Measurements from ENCODE around the gene CHM.
"Not testable (repeated sequence)": the region's sequence is repeated elsewhere in the genome, so short reads cannot be mapped to it uniquely, and the experiment has no call there.

CHM gene

GRCh38 chrX:86012188-86012587 is 35.2 kb downstream of the CHM start:
- TF ChIP-seq Cebpa-rat (IDR thresholded peaks at IDR 0.05), result no peak

GRCh38 chrX:86009803-86010202 is 37.6 kb downstream of the CHM start:
- Histone ChIP-seq H3K27me3 (peaks cover 0 to 45% (median 31%) of the 10 kb centered on the region in 11 experiments; a peak in 18 of 22 replicates), H3K9me3 (replicated peaks in 1 of 11) (peaks cover 0 to 26% (median 14%) of the 10 kb centered on the region in 11 experiments; a peak in 15 of 22 replicates), H4K20me1 (peaks cover 0 to 19% (median 0%) of the 10 kb centered on the region in 11 experiments; a peak in 1 of 22 replicates)
- H3K36me3 ChIP-seq, H3K27ac ChIP-seq, H3K4me2 ChIP-seq, H3K9ac ChIP-seq, H3K4me3 ChIP-seq, H3K4me1 ChIP-seq: not testable (repeated sequence)

More at GRCh38 chrX:86012188-86012587, 35.2 kb downstream of the CHM start:
- no peak overlapping the region for H3K4me3 ChIP-seq
- H3K9me3 ChIP-seq (replicated peaks in 1 of 11), result peaks cover 8 to 46% (median 24%) of the 10 kb centered on the region in 11 experiments; a peak in 20 of 22 replicates
- peaks cover 0 to 14% (median 0%) of the 10 kb centered on the region in 11 experiments; a peak in 1 of 22 replicates for H4K20me1 ChIP-seq
- peaks cover 0 to 8% (median 0%) of the 10 kb centered on the region in 10 experiments; a peak in 1 of 20 replicates for H3K4me1 ChIP-seq
- H3K36me3 ChIP-seq, result peaks cover 0 to 15% (median 6%) of the 10 kb centered on the region in 11 experiments; a peak in 11 of 22 replicates
- H3K4me2 ChIP-seq, result no peak overlapping the region
- no peak overlapping the region for H3K9ac ChIP-seq
- H3K27ac ChIP-seq, result no peak overlapping the region
- peaks cover 2 to 59% (median 41%) of the 10 kb centered on the region in 11 experiments; a peak in 18 of 22 replicates for H3K27me3 ChIP-seq

- H3K4me3 ChIP-seq, H3K4me2 ChIP-seq, H3K9ac ChIP-seq, H3K36me3 ChIP-seq, H3K27ac ChIP-seq: not testable (repeated sequence)
- H3K9me3 ChIP-seq (replicated peaks in 1 of 11), result peaks cover 0 to 26% (median 14%) of the 10 kb centered on the region in 11 experiments; a peak in 15 of 22 replicates
- peaks cover 0 to 19% (median 0%) of the 10 kb centered on the region in 11 experiments; a peak in 3 of 22 replicates for H4K20me1 ChIP-seq
- peaks cover 0 to 10% (median 1%) of the 10 kb centered on the region in 10 experiments; a peak in 10 of 20 replicates for H3K4me1 ChIP-seq
- H3K27me3 ChIP-seq, result peaks cover 6 to 38% (median 27%) of the 10 kb centered on the region in 11 experiments; a peak in 18 of 22 replicates
Measured at GRCh38 chrX:86007891-86008290, 39.5 kb downstream of the CHM start.

- Histone ChIP-seq H3K9ac (no peak overlapping the region), H3K9me3 (replicated peaks in 1 of 11) (peaks cover 0 to 11% (median 0%) of the 10 kb centered on the region in 11 experiments; a peak in 2 of 22 replicates), H3K36me3 (no peaks in the 10 kb centered on the region; a peak in 1 of 22 replicates), H3K4me2 (peak overlapping the region in 5 of 11 experiments; percentile 31 to 52 (median 32); a peak in 9 of 22 replicates), H3K4me1 (peaks cover 0 to 17% (median 7%) of the 10 kb centered on the region in 10 experiments; a peak in 11 of 20 replicates), H3K27ac (peak overlapping the region in 1 of 11 experiments; percentile 24; a peak in 1 of 22 replicates), H3K27me3 (peaks cover 20 to 66% (median 55%) of the 10 kb centered on the region in 11 experiments; a peak in 21 of 22 replicates), H4K20me1 (peaks cover 0 to 12% (median 0%) of the 10 kb centered on the region in 11 experiments; a peak in 5 of 22 replicates), H3K4me3 (no peak overlapping the region)
- no peak for TF ChIP-seq Cebpa-rat (IDR thresholded peaks at IDR 0.05)
Measured at GRCh38 chrX:86002076-86002896, 45.1 kb downstream of the CHM start.

- Histone ChIP-seq H3K9me3 (replicated peaks in 1 of 11) (no peaks in the 10 kb centered on the region), H3K9ac (no peak overlapping the region), H3K27ac (no peak overlapping the region), H3K4me2 (no peak overlapping the region), H3K27me3 (peaks cover 41 to 96% (median 85%) of the 10 kb centered on the region in 11 experiments), H4K20me1 (peaks cover 0 to 16% (median 2%) of the 10 kb centered on the region in 11 experiments; a peak in 8 of 22 replicates), H3K4me1 (peaks cover 0 to 24% (median 7%) of the 10 kb centered on the region in 10 experiments; a peak in 11 of 20 replicates), H3K4me3 (no peak overlapping the region), H3K36me3 (no peaks in the 10 kb centered on the region; a peak in 1 of 22 replicates)
- TF ChIP-seq Cebpa-rat (IDR thresholded peaks at IDR 0.05), result no peak
Measured at GRCh38 chrX:85998954-85999353, 48.4 kb downstream of the CHM start.

- H3K27ac ChIP-seq, result no peak overlapping the region
- TF ChIP-seq Cebpa-rat (IDR thresholded peaks at IDR 0.05), result no peak
- H4K20me1 ChIP-seq, result peaks cover 0 to 27% (median 10%) of the 10 kb centered on the region in 11 experiments; a peak in 8 of 22 replicates
- H3K9ac ChIP-seq, result no peak overlapping the region
- no peak overlapping the region for H3K4me2 ChIP-seq
- H3K36me3 ChIP-seq, result no peaks in the 10 kb centered on the region; a peak in 1 of 22 replicates
- no peak overlapping the region for H3K4me3 ChIP-seq
- H3K27me3 ChIP-seq, result peaks cover 49 to 96% (median 84%) of the 10 kb centered on the region in 11 experiments
- H3K9me3 ChIP-seq (replicated peaks in 1 of 11), result no peaks in the 10 kb centered on the region
- H3K4me1 ChIP-seq, result peaks cover 0 to 10% (median 0%) of the 10 kb centered on the region in 10 experiments; a peak in 1 of 20 replicates
Measured at GRCh38 chrX:85996555-85996954, 50.8 kb downstream of the CHM start.

GRCh38 chrX:85995641-85996040 is 51.7 kb downstream of the CHM start:
- Histone ChIP-seq H3K4me3 (no peak overlapping the region), H3K9ac (no peak overlapping the region), H3K9me3 (replicated peaks in 1 of 11) (0 out of 22 replicates have a peak, but pooled peaks cover 0 to 4% (median 0%) of the 10 kb centered on the region in 11 experiments), H3K36me3 (no peaks in the 10 kb centered on the region; a peak in 1 of 22 replicates), H4K20me1 (peaks cover 0 to 31% (median 10%) of the 10 kb centered on the region in 11 experiments; a peak in 8 of 22 replicates), H3K27ac (no peak overlapping the region), H3K4me2 (no peak overlapping the region), H3K27me3 (peaks cover 58 to 96% (median 88%) of the 10 kb centered on the region in 11 experiments), H3K4me1 (peaks cover 0 to 10% (median 0%) of the 10 kb centered on the region in 10 experiments; a peak in 1 of 20 replicates)
- TF ChIP-seq Cebpa-rat (IDR thresholded peaks at IDR 0.05), result no peak

- no peak for TF ChIP-seq Cebpa-rat (IDR thresholded peaks at IDR 0.05)
- Histone ChIP-seq H3K4me1 (peaks cover 0 to 10% (median 0%) of the 10 kb centered on the region in 10 experiments; a peak in 1 of 20 replicates), H3K27ac (no peak overlapping the region), H3K9me3 (replicated peaks in 1 of 11) (peaks cover 5 to 12% (median 6%) of the 10 kb centered on the region in 11 experiments; a peak in 19 of 22 replicates), H3K9ac (no peak overlapping the region), H3K36me3 (peaks cover 0 to 6% (median 0%) of the 10 kb centered on the region in 11 experiments; a peak in 2 of 22 replicates), H3K4me2 (no peak overlapping the region), H3K27me3 (peaks cover 61 to 99% (median 92%) of the 10 kb centered on the region in 11 experiments), H4K20me1 (peaks cover 0 to 31% (median 10%) of the 10 kb centered on the region in 11 experiments; a peak in 8 of 22 replicates), H3K4me3 (no peak overlapping the region)
Measured at GRCh38 chrX:85994797-85995196, 52.6 kb downstream of the CHM start.

All from BLaER1 treated with 17β-estradiol and CSF1 and Interleukin-3, amounts not matched to agents 10 nM and 100 nM (cell line).